Measurements from ENCODE around the gene SRMS. TPM values are rescaled to one million over a fixed set of nuclear protein-coding genes. Genes with fewer than 3 reads are reported as not detected.

SRMS gene, protein sequence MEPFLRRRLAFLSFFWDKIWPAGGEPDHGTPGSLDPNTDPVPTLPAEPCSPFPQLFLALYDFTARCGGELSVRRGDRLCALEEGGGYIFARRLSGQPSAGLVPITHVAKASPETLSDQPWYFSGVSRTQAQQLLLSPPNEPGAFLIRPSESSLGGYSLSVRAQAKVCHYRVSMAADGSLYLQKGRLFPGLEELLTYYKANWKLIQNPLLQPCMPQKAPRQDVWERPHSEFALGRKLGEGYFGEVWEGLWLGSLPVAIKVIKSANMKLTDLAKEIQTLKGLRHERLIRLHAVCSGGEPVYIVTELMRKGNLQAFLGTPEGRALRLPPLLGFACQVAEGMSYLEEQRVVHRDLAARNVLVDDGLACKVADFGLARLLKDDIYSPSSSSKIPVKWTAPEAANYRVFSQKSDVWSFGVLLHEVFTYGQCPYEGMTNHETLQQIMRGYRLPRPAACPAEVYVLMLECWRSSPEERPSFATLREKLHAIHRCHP
- not detected in 2 replicates for total RNA-seq

GRCh38 chr20:63547725-63548480 is at the start of gene SRMS:
SRMS (minus strand) TSS chr20:63547749; CDS start chr20:63547463, 286 bp downstream.
- no peak for DNase-seq (ENCODE audit: extremely low read depth, low read depth, low spot score)

GRCh38 chr20:63596423-63596822 is 48.9 kb upstream of the SRMS start:
- DNase-seq (ENCODE audit: extremely low read depth, low read depth, low spot score), result no peak

DNA sequence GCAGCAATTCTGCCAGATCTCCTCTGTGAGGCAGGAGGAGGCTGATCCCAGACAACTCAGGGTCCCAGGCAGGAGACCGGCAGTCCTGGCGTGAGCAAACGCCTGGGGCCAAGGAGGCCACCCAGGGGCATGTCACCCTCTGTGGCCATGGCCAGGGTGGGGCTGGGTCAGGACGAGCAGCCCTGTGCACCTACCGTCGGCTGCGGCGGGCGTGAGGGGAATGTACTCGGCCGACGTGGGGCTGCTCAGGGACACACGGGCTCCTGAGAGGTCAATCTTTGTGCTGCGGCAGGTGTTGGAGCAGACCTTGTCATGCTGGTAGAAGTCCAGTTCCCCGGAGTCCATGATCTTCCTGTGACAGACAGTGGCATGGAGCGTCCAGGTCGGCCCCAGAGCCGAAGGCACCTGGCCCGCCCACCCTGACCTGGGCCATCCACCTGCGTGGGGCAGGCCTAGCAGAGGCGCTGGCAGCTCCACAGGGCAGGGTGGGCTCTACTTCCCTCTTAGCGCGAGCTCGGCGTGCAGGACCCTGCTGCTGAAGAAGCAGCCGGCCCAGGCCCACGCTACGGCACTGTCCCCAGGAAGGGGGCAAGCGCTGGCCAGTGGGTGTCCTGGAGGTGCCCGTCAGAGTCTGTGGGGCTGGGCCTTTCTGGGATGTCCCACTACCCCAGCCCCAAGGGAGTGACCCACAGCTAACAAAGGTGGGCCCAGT is 48.0 kb upstream of the SRMS start:
- no peak for DNase-seq (ENCODE audit: extremely low read depth, low read depth, low spot score)

- DNase-seq (ENCODE audit: extremely low read depth, low read depth, low spot score), result no peak
Measured at GRCh38 chr20:63594043-63594561, 46.6 kb upstream of the SRMS start.

GRCh38 chr20:63592661-63593060 is 45.1 kb upstream of the SRMS start:
- no peak for DNase-seq (ENCODE audit: extremely low read depth, low read depth, low spot score)

- DNase-seq (ENCODE audit: extremely low read depth, low read depth, low spot score), result no peak
Measured at GRCh38 chr20:63591786-63592355, 44.3 kb upstream of the SRMS start.

DNA sequence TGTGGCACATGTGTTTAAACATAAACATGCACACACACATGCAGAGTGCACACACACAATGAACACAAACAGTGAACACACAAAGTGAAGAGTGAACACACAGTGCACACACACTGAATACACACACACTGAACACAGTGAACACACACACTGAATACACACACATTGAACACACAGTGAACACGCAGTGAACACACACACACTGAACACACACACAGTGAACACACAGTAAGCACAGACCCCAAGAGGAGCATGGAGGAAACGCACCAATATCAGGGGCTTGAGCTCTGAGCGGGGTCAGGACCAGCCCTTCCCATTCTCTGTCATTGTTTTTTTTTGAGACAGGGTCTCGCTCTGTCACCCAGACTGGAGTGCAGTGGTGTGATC is 43.6 kb upstream of the SRMS start:
- DNase-seq (ENCODE audit: extremely low read depth, low read depth, low spot score), result no peak

GRCh38 chr20:63590218-63591146 is 42.9 kb upstream of the SRMS start:
- no peak for DNase-seq (ENCODE audit: extremely low read depth, low read depth, low spot score)

DNA sequence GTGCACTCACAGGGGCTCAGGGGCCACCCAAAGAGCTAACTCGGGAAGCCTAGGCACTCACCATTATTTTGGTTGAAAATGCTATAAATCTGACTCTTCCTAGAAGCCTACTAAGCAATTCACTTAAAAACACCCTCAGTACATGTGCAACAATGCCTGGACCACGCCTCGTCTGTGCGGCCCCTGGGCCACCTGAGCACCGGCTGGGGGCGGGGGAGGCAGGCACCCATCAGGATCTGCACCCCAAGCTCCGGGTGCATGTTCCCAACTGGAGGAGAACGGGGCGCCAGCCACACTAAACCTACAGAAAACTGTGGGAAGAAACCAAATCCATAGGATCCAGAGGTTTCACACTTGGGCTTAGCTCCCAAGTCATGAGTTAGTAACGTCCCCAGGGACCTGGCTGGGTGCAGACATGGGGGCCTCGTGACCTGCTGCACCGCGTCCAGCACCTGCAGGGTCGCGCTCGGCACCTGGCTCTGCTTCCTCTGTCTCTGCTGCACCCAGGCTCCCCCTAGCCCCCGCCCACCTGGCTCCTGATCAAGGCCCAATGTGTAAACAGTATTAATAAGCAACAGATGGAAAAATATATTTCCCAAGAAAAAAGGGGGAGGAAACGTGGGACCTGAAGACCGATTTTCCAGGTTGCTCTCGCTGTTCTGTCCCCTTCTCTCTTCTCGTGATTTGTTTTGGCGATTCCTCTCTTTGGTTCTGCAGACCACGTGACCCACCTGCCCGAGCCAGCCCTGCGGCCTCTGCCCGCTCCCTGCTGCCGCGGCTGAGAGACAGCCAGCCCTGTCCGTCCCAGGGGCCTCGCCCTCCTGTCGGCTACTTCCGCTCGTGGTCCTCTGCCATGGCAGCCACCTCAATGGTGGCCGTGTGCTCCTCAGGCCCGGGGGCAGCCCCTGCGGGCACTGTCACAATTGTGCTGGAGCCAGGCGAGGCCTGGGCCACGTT is 42.0 kb upstream of the SRMS start:
- DNase-seq (ENCODE audit: extremely low read depth, low read depth, low spot score), result no peak

- no peak for DNase-seq (ENCODE audit: extremely low read depth, low read depth, low spot score)
Measured at GRCh38 chr20:63588641-63589041, 41.1 kb upstream of the SRMS start.

DNA sequence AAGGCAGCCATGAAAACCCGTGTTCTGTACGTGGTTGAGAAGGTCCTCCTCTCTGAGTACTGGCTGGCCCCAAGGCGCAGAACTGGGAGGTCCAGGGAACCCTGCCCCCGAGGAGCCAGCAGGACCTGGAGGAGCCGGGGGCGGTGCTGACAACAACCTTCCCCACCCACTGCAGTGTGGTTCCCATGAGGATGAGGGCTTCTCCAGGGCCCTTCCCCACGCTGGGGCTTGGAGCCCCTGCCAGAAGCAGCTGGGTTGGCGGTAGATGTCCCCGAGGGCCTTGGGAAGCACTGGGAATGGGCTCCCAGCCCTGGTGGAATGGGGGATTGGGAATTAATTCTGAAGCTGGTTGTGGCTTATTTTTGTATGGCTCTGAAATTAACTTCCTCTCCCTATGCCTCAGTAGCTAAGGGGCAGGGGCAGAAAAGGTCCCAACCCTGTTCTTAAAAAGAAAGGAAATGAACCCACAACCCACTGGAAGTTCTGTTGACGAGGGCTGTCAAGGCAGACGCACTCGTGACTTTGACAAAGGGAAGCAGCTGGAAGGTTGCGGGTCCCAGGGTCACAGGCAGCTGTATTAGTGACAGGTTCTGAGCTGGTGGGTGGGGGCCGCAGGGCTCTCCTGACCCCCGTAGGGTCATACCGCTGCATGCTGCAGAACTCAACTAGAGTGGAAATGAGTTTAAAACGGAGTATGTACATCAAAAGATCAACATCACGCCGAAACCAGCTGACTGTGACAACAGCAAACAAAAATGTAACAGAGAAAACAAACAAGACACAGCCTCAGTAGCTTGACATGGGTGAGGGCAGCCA is 40.4 kb upstream of the SRMS start:
- no peak for DNase-seq (ENCODE audit: extremely low read depth, low read depth, low spot score)

GRCh38 chr20:63587256-63587655 is 39.7 kb upstream of the SRMS start:
- no peak for DNase-seq (ENCODE audit: extremely low read depth, low read depth, low spot score)

DNA sequence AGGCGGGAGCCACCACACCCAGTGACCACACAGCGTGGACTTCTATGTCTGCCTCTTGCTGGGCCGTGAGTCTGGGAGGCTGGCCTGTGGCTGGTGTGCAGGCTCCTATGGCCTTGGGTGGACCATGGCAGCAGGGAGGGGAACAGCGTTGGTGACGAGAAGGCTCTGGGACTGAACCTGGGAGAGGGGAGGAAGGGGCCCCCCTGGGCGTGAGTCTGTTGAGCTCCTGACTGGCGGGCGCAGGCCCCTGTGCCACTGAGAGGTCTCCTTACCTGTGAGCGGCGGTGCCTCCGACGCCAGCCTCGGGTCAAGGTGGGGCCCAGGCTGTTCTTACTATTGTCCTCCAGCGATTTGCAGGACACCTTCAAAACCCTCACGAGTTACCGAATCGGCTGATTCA is 39.2 kb upstream of the SRMS start:
- DNase-seq (ENCODE audit: extremely low read depth, low read depth, low spot score), result no peak

GRCh38 chr20:63585616-63586565 is 38.3 kb upstream of the SRMS start:
- DNase-seq (ENCODE audit: extremely low read depth, low read depth, low spot score), result no peak

- no peak for DNase-seq (ENCODE audit: extremely low read depth, low read depth, low spot score)
Measured at GRCh38 chr20:63582382-63583063, 35.0 kb upstream of the SRMS start.

Data from glomerular endothelial cell (primary cell).